Bronchial epithelial cell (primary cell): ENCODE results near the gene DMRT3. TPM values are rescaled to one million over a fixed set of nuclear protein-coding genes. Genes with fewer than 3 reads are reported as not detected.

ENCODE experiments used
- DNase-seq: peaks from one replicate; pipeline ENCODE4 v3.0.0-alpha.2; 2010; ENCODE audit warnings: low read depth
- FAIRE-seq: peaks from 2 replicates; lab custom pipeline; 2011; peaks lifted over from hg19 to GRCh38; lab: Jason Lieb, UNC
- H3K27me3 ChIP-seq: 2 replicates; pipeline ENCODE4 v1.5.1; 2011; ENCODE audit warnings: low read length; ENCODE audit not compliant: control insufficient read depth, insufficient read depth
- H3K36me3 ChIP-seq: 2 replicates; pipeline ENCODE4 v1.5.1; 2011; ENCODE audit warnings: low read length; ENCODE audit not compliant: control insufficient read depth, insufficient read depth
- H3K4me3 ChIP-seq: 2 replicates; pipeline ENCODE4 v1.5.1; 2011; ENCODE audit warnings: mild to moderate bottlenecking, low read depth, low read length, control low read depth
- CTCF ChIP-seq: IDR thresholded peaks from 2 replicates; pipeline ENCODE4 v1.5.1; 2011; ENCODE audit warnings: mild to moderate bottlenecking, moderate library complexity, low read length, control low read depth, inconsistent platforms; ENCODE audit not compliant: insufficient read depth, severe bottlenecking
- total RNA-seq: library from RNA; depleted of rRNA; stranded (reverse); fragments of >200 nt; gene quantifications from 2 replicates; pipeline ENCODE4 v1.2.1, GENCODE V29; 2014

The DMRT3 gene
- total RNA-seq, 1 donor from 2014 or later, result not detected

- no peak for TF ChIP-seq CTCF
- Histone ChIP-seq H3K36me3 (no peaks in the 10 kb centered on the region), H3K4me3 (no peak overlapping the region), H3K27me3 (no peaks in the 10 kb centered on the region)
- peak; percentile 48 for DNase-seq
- no peak for FAIRE-seq
These were observed 25.4 kb downstream of the DMRT3 start for GRCh38 chr9:1001838-1002237.

- TF ChIP-seq CTCF, result no peak
- no peak overlapping the region for H3K4me3 ChIP-seq
- H3K36me3 ChIP-seq, result no peaks in the 10 kb centered on the region
- no peaks in the 10 kb centered on the region for H3K27me3 ChIP-seq
- no peak for DNase-seq
- no peak for FAIRE-seq
These were observed 26.2 kb downstream of the DMRT3 start for GRCh38 chr9:1002678-1003077.

DNA sequence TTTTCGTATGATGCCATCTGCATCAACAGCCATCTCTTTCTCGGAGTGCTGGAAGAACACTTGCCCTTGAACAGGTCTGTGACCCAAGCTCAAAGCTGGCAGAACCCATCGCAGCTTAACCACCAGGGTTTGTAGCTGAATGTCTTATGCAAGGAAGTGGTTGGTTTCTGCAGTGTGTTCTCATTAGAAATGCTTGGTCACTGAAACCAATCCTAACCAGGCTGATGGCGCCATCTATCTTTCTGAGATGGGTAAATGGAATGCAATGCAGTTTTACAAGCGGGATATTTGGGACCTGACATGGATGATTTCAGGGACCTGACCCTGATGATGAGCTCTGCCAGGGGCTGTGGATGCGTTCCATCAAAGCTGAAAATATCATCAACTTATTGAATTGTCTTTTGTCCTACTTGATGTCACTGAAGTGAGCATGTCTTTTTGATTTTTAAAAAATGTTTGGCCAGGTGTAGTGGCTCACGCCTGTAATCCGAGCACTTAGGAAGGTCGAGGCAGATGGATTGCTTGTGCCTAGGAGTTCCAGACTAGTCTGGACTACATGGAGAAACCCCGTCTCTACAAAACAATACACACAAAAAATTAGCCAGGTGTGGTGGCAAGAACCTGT lies 28.7 kb downstream of the DMRT3 start:
- H3K36me3 ChIP-seq, result no peaks in the 10 kb centered on the region
- no peaks in the 10 kb centered on the region for H3K27me3 ChIP-seq
- peak; percentile 73 for TF ChIP-seq CTCF
- DNase-seq (peak; percentile 69), FAIRE-seq (peak; percentile 18)
- no peak overlapping the region for H3K4me3 ChIP-seq

DNA sequence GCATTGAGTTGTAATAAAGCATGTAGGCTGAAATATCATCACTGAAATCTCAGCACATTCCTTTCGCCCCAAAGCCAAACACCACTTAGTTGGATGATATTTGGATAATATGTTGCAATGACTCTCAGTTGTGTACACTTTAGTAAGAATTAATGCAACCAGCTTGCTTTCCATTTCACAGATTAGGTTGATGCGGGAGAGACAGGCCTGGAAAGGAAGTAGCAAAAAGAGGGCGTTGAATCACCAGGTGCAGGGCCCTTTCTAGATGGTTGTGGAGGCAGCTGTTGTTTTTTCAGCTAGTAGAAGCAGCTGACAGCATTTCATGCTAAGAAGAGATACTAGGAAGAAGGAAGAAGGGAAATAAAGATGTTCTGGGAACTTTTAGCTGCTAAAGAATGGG lies 30.9 kb downstream of the DMRT3 start:
- DNase-seq (no peak), FAIRE-seq (no peak)
- no peak for TF ChIP-seq CTCF
- H3K4me3 ChIP-seq, result no peak overlapping the region
- no peaks in the 10 kb centered on the region for H3K27me3 ChIP-seq
- H3K36me3 ChIP-seq, result no peaks in the 10 kb centered on the region

GRCh38 chr9:1008216-1008615 lies 31.8 kb downstream of the DMRT3 start:
- DNase-seq (peak; percentile 69), FAIRE-seq (no peak)
- no peak for TF ChIP-seq CTCF
- Histone ChIP-seq H3K36me3 (no peaks in the 10 kb centered on the region), H3K27me3 (no peaks in the 10 kb centered on the region), H3K4me3 (no peak overlapping the region)
